Brain microvascular endothelial cell (primary cell): ENCODE data around the gene ITGAX.

Experiments used
- DNase-seq: peaks from one replicate; pipeline ENCODE4 v3.0.0-alpha.2; 2020
- H3K27ac ChIP-seq: fragments of 250-450 bp; sonication (Bioruptor Pico); 2 replicates; pipeline ENCODE4 v1.5.1; 2020; ENCODE audit warnings: mild to moderate bottlenecking, moderate library complexity
- H3K27me3 ChIP-seq: fragments of 250-450 bp; sonication (Bioruptor Pico); replicated peaks from 2 replicates; pipeline ENCODE4 v1.5.1; 2020; ENCODE audit warnings: mild to moderate bottlenecking
- H3K36me3 ChIP-seq: fragments of 250-450 bp; sonication (Bioruptor Pico); replicated peaks from 2 replicates; pipeline ENCODE4 v1.5.1; 2020; ENCODE audit warnings: mild to moderate bottlenecking
- H3K4me3 ChIP-seq: 2 replicates; pipeline ENCODE4 v1.5.1; 2011; ENCODE audit warnings: low read depth, mild to moderate bottlenecking, control low read depth, low read length, moderate library complexity
- CTCF ChIP-seq: IDR thresholded peaks from 2 replicates; pipeline ENCODE4 v1.5.1; 2011; ENCODE audit warnings: low read depth, mild to moderate bottlenecking, moderate library complexity, low read length, control low read depth, inconsistent platforms; ENCODE audit errors: missing control alignments
- in situ Hi-C: cut with HindIII; loops from 2 replicates; pipeline ENCODE4 v1.10.0; 2017; ENCODE audit warnings: low sequenced_read_pairs, low pct_ligation_motif_present

ITGAX gene

GRCh38 chr16:31427441-31428278 is 72.7 kb downstream of the ITGAX start:
- no peak for TF ChIP-seq CTCF
- Histone ChIP-seq H3K36me3 (no peaks in the 10 kb centered on the region), H3K27ac (no peak overlapping the region), H3K4me3 (no peak overlapping the region), H3K27me3 (peaks cover 2% of the 10 kb centered on the region)
- in situ Hi-C loops: no loop called here
- DNase-seq: no peak

- in situ Hi-C loops: no loop called here
- peaks cover 2% of the 10 kb centered on the region for H3K27me3 ChIP-seq
- TF ChIP-seq CTCF: no peak
- H3K27ac ChIP-seq: no peak within 1 kb of the TSS
- no peaks in the 10 kb centered on the region for H3K36me3 ChIP-seq
- no peak within 1 kb of the TSS for H3K4me3 ChIP-seq
- no peak for DNase-seq
Measured at GRCh38 chr16:31428279-31428597, 73.3 kb downstream of the ITGAX start, which contains the start of gene COX6A2. TSS of gene COX6A2 (minus strand) at chr16:31428360. CDS start at chr16:31428325, 35 bp downstream.

- H3K36me3 ChIP-seq: no peaks in the 10 kb centered on the region
- H3K4me3 ChIP-seq: no peak overlapping the region
- H3K27ac ChIP-seq: no peak overlapping the region
- DNase-seq: no peak
- no peak for TF ChIP-seq CTCF
- peaks cover 2% of the 10 kb centered on the region for H3K27me3 ChIP-seq
- in situ Hi-C loops: no loop called here
Measured at GRCh38 chr16:31428638-31429247, 73.8 kb downstream of the ITGAX start.

GRCh38 chr16:31429314-31429713 is 74.3 kb downstream of the ITGAX start:
- in situ Hi-C loops: no loop called here
- Histone ChIP-seq H3K36me3 (no peaks in the 10 kb centered on the region), H3K27ac (no peak overlapping the region), H3K27me3 (peaks cover 2% of the 10 kb centered on the region), H3K4me3 (no peak overlapping the region)
- no peak for TF ChIP-seq CTCF
- DNase-seq: no peak

GRCh38 chr16:31429796-31430195 is 74.8 kb downstream of the ITGAX start:
- Histone ChIP-seq H3K36me3 (no peaks in the 10 kb centered on the region), H3K27me3 (peaks cover 2% of the 10 kb centered on the region), H3K27ac (no peak overlapping the region), H3K4me3 (no peak overlapping the region)
- no peak for DNase-seq
- TF ChIP-seq CTCF: no peak
- in situ Hi-C loops: no loop called here
